Ramos (cell line): ENCODE measurements around the gene FEN1.

Experiments used
- in situ Hi-C: fragments of 300-500 bp; cut with MboI; formaldehyde crosslinking; loops from one replicate; pipeline ENCODE4 v1.14.3; 2022; ENCODE audit warnings: low sequenced_read_pairs; ENCODE audit not compliant: unreplicated experiment

FEN1 gene

DNA sequence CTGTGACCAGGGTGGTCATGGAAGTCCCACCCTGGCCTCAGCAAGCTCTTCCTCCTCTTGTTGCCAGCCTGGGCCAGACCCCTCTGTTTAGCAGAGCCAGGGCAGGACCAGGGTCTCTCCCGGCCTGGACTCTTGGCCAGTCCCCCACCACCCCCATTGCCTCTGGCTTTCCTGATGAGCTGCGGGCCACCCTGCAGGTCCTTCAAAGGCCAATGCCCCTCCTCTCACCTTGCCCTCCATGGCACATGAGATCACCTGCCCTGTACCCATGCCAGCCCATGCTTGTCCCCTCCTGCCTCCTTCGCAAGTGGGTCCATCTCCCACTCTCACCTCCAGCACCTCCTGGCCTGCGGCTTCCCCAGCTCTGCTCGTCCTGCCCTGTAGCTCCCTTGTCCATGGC lies 45.8 kb downstream of the FEN1 start:
- in situ Hi-C loops, result no loop called here

DNA sequence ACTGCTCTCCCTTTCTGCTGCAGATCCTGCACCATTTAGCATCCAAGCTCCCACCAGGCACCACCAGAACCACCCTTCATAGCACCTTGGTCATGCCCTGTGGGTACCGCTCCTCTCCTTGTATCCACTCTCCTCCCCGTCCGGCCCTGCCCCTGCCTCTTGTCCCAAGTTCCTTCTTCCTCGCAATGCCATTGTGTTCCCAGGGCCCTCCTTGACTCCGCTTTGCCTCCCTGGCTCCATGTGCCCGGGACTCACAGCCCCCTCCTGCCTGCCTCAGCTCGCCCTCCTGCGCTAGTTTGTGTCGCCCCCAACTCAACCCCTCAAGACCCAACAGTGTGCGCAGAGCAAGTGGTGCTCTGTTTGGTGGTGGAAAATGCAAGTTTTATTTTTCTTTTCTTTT lies 46.2 kb downstream of the FEN1 start:
- in situ Hi-C loops, result no loop called here

DNA sequence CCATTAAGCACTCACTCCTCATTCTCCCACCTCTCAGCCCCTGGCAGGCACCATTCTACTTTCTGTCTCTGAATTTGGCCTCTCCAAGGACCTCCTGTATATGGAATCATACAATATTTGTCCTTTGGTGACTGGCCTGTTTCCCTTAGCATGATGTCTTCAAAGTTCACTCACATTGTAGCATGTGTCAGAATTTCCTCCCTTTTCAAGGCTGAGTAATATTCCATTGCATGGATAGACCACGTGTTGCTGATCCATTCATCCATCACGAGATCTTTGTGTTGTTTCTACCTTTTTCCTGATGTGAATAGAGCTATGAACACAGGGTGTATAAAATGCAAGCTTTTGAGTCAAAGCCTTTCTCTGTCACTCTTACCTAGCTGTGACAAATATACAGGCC lies 47.0 kb downstream of the FEN1 start:
- in situ Hi-C loops, result no loop called here

DNA sequence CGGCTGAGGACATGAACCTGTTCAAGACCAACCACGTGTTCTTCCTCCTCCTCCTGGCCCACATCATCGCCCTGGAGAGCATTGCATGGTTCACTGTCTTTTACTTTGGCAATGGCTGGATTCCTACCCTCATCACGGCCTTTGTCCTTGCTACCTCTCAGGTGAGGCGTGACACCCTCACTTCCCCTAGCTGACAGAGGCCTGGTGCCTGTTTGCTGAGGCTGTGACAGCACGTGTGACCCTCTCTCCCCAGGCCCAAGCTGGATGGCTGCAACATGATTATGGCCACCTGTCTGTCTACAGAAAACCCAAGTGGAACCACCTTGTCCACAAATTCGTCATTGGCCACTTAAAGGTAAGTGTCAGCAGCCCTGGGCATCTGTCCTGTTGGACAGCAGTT lies 47.7 kb downstream of the FEN1 start:
- in situ Hi-C loops, result no loop called here

DNA sequence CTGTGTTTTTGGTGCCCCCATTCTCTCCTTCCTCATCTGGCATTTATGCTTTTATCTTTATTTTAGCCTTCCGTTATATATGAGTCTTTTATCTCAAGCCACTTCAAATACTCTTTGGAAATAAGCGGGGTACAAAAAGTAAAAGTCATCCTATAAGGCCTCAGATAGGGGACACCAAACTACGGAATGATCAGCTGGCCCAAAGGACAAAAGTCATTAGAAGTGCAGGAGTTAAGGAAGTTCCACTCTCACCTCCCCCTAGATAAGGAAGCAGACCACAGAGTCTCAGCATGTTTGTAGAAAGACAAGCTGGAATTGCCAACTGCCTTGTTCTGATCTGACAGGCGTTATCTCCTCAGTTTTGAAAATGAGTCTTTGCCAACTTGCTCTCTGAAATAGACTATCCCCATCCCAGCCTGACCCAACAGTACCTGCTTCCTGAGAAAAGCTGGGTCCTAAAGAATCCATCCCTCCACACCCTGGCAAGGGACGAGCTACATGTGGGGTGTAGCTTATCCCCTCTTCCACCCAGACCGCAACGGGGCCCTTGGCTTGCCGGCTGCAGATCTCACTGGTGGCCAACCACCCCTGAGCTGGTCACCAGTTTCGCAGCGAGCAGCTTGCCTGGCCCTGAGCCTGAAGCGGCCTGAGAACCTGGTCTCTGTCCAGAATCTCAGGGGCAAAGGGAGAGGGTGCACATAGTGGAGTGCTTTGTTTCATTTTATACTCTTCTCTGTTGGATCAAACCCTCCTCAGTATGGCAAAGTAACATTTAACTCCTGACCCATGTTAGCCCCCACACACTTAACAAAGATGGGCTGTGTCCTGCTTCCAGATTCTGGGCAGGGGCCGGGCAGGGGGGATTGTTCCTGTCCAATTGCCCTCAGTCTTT lies 49.2 kb downstream of the FEN1 start:
- in situ Hi-C loops, result no loop called here

- in situ Hi-C loops, result no loop called here
These were observed 49.8 kb downstream of the FEN1 start for GRCh38 chr11:61842528-61842820.

DNA sequence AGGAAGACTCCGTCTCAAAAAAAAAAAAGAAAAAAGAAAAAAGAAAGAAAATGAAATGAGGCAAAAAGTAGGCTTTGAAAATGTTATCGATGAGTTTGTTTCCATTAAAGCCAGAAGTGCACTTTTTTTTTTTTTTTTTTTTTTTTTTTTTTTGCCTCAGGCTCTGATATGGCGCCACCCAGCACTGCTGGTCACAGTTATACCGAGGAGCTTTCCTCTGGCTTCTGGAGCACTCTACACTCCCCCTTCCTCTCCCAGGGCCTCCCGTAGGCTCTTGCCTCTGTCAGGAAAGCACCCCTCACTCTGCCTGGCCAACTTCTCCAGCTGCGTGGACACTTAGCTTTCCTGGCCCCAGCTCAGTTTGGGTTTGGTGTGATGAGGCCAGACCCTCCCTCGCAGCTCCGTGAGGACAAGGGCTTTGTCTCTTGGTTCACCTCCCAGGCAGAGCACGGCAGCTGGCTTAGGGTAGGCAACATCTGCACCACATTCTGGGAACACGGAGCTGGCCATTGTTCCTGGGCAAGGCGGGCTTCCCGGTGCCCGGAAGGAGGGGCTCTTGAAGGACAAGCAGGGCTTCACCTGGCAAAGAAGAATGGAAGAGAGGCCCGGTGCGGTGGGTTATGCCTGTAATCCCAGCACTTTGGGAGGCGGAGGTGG lies 52.3 kb downstream of the FEN1 start:
- in situ Hi-C loops, result no loop called here

DNA sequence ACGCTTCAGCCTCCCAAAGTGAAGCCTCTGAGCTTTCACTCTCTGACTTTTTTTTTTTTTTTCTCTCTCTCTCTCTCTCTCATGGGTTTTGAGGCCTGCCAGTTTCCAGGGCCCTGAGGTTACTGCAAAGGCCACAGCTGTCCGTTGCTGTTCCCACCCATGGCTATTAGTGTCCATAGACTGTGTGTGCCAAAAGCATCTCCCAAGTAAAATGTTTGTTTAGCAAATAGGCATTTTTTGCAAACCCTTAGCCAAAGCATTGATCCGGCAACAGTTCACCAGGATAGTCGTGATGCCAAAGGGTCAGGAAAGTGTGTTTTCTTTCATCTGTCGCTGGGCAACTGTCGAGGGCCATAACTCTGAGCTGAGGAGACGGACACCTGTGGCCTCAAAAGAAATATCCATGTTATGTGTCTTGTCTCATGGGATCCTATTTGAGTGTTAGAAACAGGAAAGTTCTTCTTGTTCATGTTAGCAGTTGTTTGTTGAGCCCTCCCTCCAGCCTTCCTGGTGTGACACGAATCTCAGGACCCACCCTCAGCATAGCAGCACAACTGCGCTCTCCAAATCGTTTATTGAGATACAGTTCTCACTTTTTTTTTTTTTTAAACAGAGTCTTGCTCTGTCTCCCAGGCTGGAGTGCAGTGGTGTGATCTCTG lies 53.8 kb downstream of the FEN1 start:
- in situ Hi-C loops, result no loop called here
